ENCODE results near the gene PRELID3B.

DNA sequence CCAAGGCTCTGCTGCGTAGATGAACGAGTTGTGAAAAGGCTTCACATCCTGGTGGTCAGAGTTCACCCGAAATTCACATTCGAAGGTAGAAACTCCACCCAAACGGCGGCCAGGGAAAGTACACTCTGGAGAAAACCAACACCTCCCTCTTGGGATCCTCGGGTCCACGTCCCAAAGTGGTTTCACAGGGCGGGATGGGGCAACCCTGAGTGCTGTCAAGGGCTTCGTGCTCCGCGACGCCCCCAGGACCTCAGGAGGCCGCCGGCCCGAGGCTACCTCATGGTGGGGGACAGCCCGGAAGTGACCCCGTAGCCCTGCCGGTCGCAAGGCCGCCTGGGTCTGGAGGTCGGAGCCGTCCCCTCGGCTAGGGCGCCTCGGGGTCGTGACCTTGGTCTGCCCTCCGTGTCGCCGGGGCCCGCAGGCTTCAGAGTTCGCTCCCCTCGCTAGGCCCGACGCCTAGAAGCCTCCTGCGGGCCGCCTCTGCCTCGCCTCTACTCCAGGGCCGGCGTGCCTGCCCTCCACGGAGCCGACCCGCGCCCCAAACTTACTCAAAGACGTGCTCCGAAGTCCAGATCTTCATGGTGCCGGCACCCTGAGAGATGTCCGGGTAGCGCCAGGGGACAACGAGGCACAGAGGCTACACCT is at the start of gene PRELID3B:
- TF ChIP-seq, protein P1, sequence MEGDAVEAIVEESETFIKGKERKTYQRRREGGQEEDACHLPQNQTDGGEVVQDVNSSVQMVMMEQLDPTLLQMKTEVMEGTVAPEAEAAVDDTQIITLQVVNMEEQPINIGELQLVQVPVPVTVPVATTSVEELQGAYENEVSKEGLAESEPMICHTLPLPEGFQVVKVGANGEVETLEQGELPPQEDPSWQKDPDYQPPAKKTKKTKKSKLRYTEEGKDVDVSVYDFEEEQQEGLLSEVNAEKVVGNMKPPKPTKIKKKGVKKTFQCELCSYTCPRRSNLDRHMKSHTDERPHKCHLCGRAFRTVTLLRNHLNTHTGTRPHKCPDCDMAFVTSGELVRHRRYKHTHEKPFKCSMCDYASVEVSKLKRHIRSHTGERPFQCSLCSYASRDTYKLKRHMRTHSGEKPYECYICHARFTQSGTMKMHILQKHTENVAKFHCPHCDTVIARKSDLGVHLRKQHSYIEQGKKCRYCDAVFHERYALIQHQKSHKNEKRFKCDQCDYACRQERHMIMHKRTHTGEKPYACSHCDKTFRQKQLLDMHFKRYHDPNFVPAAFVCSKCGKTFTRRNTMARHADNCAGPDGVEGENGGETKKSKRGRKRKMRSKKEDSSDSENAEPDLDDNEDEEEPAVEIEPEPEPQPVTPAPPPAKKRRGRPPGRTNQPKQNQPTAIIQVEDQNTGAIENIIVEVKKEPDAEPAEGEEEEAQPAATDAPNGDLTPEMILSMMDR (IDR thresholded peaks at IDR 0.05; ENCODE audit: insufficient read depth, low read length, poor library complexity, severe bottlenecking), result no peak
- no peak for TF ChIP-seq EZH2phosphoT487 (conservative IDR thresholded peaks at IDR 0.05; ENCODE audit: low read length)
